Measurements from ENCODE around the gene WNK1. TPM values are rescaled to one million over a fixed set of nuclear protein-coding genes. Genes with fewer than 3 reads are reported as not detected.

WNK1 gene
- total and polyA plus RNA-seq, 2 donors (not counting 3 experiments of a cell fraction or from before 2014, with no cell fraction given): 46.3 to 108 TPM

DNA sequence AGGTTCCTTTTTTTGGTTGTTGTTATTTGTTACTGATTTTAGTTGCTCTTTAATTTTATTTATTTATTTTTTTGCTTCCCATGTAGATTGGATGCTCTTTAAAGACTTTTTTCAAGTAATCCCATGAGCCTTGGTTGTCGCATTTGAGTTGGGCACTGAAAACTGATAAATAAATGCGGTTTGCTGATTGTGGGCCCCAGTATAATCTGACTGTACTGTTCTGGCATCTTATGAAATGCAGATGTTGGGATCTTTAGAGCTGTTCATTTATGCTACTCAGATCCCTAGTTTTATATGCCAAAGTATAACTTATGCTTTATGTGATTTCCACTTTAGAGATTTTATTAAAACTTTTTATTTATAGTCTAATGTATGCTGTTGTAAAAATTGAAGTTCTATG, 33.3 kb downstream of the WNK1 start:
- peaks cover 13% of the 10 kb centered on the region for H4K20me1 ChIP-seq (replicated peaks; ENCODE audit: control insufficient read depth, extremely low read depth, insufficient read depth, low read length)
- TF ChIP-seq POLR2A (IDR thresholded peaks at IDR 0.05; ENCODE audit: low read depth, low read length): no peak
- no peak for TF ChIP-seq MYC (IDR thresholded peaks at IDR 0.05; ENCODE audit: low read depth, low read length)
- no peak for TF ChIP-seq JUN (IDR thresholded peaks at IDR 0.05; ENCODE audit: borderline replicate concordance, insufficient read depth, insufficient read length, low read depth)
- TF ChIP-seq EZH2 (IDR thresholded peaks at IDR 0.05; ENCODE audit: borderline replicate concordance, low read depth, low read length, severe bottlenecking): no peak
- TF ChIP-seq, protein P1, sequence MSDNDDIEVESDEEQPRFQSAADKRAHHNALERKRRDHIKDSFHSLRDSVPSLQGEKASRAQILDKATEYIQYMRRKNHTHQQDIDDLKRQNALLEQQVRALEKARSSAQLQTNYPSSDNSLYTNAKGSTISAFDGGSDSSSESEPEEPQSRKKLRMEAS (IDR thresholded peaks at IDR 0.05; ENCODE audit: insufficient read depth, insufficient read length): no peak
- no peak for TF ChIP-seq GATA2 (IDR thresholded peaks at IDR 0.05; ENCODE audit: insufficient read depth, insufficient read length, low read depth, low read length)
- TF ChIP-seq FOS (IDR thresholded peaks at IDR 0.05; ENCODE audit: borderline replicate concordance, insufficient read depth, low read length): no peak
- TF ChIP-seq POLR2AphosphoS5 (IDR thresholded peaks at IDR 0.05; ENCODE audit: insufficient read depth, low read depth, low read length): no peak
- TF ChIP-seq, protein P2, sequence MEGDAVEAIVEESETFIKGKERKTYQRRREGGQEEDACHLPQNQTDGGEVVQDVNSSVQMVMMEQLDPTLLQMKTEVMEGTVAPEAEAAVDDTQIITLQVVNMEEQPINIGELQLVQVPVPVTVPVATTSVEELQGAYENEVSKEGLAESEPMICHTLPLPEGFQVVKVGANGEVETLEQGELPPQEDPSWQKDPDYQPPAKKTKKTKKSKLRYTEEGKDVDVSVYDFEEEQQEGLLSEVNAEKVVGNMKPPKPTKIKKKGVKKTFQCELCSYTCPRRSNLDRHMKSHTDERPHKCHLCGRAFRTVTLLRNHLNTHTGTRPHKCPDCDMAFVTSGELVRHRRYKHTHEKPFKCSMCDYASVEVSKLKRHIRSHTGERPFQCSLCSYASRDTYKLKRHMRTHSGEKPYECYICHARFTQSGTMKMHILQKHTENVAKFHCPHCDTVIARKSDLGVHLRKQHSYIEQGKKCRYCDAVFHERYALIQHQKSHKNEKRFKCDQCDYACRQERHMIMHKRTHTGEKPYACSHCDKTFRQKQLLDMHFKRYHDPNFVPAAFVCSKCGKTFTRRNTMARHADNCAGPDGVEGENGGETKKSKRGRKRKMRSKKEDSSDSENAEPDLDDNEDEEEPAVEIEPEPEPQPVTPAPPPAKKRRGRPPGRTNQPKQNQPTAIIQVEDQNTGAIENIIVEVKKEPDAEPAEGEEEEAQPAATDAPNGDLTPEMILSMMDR (IDR thresholded peaks at IDR 0.05; ENCODE audit: extremely low read depth in 1 of 2, insufficient read depth in 1 of 2, low read depth in 1 of 2, low read length in 2 of 2): no peak
- no peak overlapping the region for H3K27ac ChIP-seq (ENCODE audit: insufficient read depth, low read depth, low read length)
- H3K4me2 ChIP-seq (ENCODE audit: insufficient read depth, low read length): no peak overlapping the region
- peaks cover 36% of the 10 kb centered on the region for H3K4me1 ChIP-seq (ENCODE audit: control insufficient read depth, extremely low read depth, insufficient read depth, low read length)
- H3K36me3 ChIP-seq (ENCODE audit: control insufficient read depth in 2 of 2, extremely low read depth in 1 of 2, insufficient read depth in 2 of 2, low read length in 2 of 2): no peaks in the 10 kb centered on the region
- H3K9me3 ChIP-seq (replicated peaks; ENCODE audit: control insufficient read depth, insufficient read depth, low read length): no peaks in the 10 kb centered on the region
- CTCF ChIA-PET: interaction anchor here (1.2 to 1.6 kb wide), 2 partner anchors 28 to 29 kb away, joined by 3 read pairs; no protein-coding TSS in a partner anchor
- no peak overlapping the region for H2AFZ ChIP-seq (ENCODE audit: low read depth, low read length)
- H3K9me1 ChIP-seq (replicated peaks; ENCODE audit: control insufficient read depth, extremely low read depth, insufficient read depth, low read length): peaks cover 4% of the 10 kb centered on the region
- no peak overlapping the region for H3K4me3 ChIP-seq (replicated peaks in 1 of 3; ENCODE audit: insufficient read depth in 1 of 3, low read depth in 1 of 3, low read length in 3 of 3)
- no peak overlapping the region for H3K9ac ChIP-seq (replicated peaks; ENCODE audit: extremely low read depth, insufficient read depth, low read length)
- H3K79me2 ChIP-seq (ENCODE audit: control insufficient read depth, insufficient read depth, low read length): peaks cover 93% of the 10 kb centered on the region
- no peaks in the 10 kb centered on the region for H3K27me3 ChIP-seq (ENCODE audit: control insufficient read depth in 2 of 2, insufficient read depth in 2 of 2, low read length in 2 of 2)
- DNase-seq (ENCODE audit: low read depth, low spot score) (no peak), FAIRE-seq (no peak)
- intact Hi-C loops (cut with micrococcal nuclease) (no loop called here), dilution Hi-C loops (cut with MboI; ENCODE audit: extremely low pct_ligation_motif_present, low sequenced_read_pairs) (no loop called here)
- no TSS peak for BruUV-seq (replicated peaks)
- POLR2A ChIA-PET: no interaction called here

All from endothelial cell of umbilical vein (primary cell).